HG03565 (cell line): ENCODE data around the gene PRKCH.

Source experiments
- ATAC-seq: cut with Tn5 transposase; IDR thresholded peaks from one replicate; pipeline ENCODE4 v1.9.1; 2021; ENCODE audit warnings: mild to moderate bottlenecking, moderate library complexity; ENCODE audit not compliant: unreplicated experiment

Gene PRKCH

DNA sequence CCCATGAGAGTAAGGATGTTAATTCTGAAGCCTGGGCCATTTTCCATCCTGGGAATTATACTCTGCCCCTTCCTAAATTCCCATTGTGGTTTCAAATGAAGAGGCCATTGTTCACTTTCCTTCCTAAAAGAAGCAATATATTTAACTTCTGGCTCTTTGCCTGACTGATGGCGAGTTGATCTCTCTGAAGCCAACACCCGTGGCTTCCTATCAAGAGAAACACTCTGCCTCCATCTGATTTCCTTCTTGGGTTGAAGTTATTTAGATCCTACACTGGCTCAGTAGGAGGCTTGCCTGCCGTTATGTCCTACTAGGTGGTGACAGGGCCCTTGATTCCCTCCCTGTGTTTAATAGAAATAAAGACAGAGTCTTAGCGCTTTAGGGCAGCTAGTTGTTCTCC is 97.4 kb downstream of the PRKCH start:
- no peak for ATAC-seq

DNA sequence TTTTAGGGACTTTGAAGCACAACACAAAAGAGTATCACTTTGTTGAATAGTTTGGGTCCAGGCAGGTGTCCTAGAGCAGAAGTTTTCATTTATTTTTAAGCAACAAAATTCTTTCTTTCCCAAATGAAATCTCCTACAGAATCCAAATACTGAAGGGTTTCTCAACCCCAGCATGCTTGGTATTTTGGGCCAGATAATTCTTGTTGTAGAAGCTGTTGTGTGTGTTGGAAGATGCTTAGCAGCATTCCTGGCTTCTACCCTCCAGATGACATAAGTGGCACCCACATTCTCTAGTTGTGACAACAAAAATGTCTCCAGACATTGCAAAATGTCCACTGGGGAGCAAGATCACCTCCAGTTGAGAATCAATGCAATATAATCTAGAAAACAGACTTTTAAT is 97.8 kb downstream of the PRKCH start:
- ATAC-seq = no peak

DNA sequence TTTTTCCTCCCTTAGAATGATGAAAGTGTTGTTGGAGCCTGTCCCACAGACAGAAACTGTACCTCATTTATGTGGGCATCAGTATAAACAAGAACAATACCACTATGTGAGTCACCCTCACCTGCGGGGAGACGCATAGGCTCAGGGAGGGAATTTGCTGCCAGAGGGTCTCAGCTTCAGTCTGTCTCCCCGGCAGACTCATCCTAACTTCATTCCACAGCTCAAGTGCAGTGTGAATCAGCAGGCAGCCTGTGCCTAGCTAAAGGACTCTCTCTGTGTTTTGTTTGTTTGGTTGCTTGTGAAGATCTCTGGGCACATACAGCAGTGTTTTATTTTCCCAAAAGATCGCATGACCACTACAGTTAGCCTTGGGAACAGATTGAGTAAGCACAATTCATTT is 98.9 kb downstream of the PRKCH start:
- ATAC-seq = no peak

- no peak for ATAC-seq
Measured at GRCh38 chr14:61421212-61421923, 100.0 kb downstream of the PRKCH start.

DNA sequence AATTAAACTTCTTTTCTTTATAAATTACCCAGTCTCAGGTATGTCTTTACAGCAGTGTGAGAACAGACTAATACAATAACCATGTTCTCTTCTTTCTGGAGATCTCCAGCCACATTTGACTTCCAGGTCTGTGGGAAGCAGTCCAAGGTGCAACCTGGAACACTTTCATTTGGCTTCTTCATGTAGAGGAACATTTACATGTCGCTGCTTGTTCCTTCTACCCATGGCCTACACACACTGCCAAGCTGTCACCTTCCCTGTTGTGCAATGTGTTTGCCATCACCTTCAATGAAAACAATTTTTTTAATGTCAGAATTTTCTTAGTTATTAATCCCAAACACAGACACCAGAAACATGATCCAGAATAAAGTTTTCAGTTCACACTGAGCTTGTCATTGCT is 104.7 kb downstream of the PRKCH start:
- ATAC-seq = no peak

DNA sequence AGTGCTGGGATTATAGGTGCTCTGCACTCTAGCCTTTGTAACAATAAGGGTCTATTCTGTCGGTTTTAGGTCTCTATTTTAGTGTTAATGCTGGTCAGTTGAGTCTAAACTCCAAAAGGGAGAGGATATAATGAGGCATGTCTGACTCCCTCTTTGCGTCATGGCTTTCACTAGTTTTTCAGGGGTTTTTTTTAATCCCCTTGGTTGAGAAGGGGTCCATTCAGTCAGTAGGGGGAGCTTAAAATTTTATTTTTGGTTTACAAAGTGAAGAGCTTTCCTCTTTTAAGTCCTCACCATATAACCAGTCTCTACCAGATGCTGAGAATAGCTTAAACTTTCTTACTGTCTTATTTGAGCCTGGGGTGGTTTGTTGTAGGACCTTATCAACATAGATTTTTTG is 106.9 kb downstream of the PRKCH start:
- no peak for ATAC-seq

DNA sequence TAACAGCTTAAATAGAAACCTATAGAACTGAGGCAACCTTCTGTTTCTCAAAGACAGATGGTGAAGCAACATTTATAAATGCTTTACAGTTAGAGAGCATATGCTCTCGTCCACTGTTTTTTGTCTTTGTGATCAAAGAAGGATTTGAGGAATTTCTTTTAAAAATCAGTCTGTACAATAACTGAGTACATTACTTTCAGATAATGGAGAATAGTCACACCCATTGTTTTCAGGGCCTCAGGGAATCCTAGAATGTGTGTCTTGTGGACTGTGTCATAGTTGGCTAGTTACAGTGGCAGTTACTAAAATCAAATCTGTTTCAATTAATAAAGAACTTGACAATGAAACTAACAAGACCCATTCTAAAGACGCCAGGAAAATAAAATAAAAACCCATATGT is 107.9 kb downstream of the PRKCH start:
- no peak for ATAC-seq

DNA sequence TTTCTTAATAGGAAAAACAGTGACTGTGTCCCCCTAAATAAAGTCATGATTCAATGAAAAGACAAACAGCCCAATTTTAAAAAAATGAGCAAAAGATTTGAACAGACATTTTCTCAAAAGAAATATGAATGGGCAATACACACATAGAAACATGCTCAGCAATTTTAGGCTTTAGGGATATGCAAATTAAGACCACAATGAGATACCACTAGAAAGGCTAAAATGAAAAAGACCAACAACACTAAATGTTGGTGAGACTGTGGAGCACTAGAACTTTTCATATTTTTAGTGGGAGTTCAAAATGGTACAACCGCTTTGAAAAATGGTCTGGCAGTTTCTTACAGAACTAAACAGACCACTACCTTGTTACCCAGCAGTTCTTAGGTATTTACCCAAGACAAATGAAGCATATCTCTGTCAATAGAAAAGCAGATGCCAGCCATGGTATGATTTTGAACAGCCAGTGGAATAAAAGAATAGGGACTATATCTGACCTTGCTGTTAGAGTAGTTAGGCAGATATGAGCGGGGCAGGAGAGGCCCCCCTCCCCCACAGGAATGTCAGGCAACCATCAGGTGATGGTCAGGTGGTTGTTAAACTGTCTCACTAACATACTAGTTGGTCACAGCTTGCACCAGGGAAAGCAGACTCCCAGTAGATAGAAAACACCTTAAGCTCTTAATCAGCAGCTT is 108.8 kb downstream of the PRKCH start:
- no peak for ATAC-seq

- ATAC-seq = no peak
Measured at GRCh38 chr14:61433169-61433568, 111.8 kb downstream of the PRKCH start.

DNA sequence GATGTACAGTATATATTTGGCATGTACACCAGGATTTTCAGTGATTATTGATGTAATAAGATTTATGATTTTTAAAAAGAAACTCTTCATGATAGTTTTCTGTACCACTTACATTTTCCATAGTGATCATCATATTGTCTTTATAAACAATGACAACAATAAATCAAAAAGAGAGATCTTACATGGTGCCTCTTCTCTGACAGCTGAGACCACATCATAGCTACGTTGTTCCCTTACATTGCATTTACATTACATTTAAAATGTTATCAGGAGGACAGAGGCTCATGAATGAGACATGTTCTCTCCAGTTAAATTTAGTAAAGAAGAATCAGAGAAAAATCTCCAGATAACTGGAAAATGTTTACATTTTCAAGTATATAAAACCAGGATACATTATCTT is 112.4 kb downstream of the PRKCH start:
- ATAC-seq = no peak

GRCh38 chr14:61434311-61434710 is 112.9 kb downstream of the PRKCH start:
- ATAC-seq = no peak

DNA sequence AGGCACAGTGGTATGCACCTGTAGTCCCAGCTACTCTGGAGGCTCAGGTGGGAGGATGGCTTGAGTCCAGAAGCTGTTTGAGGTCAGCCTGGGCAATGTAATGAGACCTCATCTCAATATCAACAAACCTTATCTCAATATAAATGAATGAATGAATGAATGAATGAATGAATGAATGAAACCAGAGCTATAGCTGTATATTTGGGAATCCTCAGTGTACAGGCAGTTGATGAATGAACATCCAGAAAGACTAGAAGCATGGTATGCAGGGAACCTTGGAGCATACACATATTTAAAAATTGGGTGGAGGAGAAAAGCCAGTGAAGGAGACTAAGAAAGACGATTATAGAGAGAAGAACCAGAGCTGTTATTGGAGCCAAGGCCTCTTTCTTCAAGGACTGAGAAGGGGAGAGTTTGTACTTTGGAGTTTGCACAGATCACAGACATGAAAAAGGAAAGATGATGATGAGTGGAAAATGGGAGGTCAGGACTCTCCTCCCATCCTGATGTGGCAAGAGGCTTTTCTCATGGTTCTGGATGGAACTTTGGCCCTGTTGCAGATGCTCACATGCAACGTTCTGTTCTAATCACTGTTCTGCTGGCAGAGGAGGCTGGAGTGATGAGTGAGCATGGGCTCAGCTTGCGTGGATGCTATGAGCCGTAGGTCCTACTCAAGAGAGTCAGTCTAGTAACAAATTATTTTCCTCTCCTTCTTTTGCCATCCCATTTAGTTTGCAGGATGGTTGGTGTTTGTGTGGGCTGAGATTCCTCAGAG is 114.4 kb downstream of the PRKCH start:
- no peak for ATAC-seq

DNA sequence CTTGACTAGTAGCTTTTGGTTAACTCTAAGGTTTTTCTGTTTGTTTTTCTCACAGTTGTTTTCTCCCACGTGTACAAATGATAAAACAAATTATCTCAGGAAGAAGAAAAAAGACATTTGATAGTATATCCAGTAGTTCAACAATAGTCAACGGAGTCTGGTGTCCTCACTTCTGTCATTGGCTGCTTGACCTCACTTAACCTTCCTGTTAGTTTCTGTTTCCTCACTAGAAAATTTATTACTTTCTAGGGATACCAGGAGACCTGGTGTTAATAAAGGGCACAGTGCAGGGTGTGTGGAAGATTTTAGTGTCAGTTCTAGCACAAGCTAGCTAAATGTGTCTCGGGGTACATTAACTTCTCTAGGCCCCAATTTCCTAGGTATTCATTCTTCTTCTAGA is 116.0 kb downstream of the PRKCH start:
- ATAC-seq = no peak

DNA sequence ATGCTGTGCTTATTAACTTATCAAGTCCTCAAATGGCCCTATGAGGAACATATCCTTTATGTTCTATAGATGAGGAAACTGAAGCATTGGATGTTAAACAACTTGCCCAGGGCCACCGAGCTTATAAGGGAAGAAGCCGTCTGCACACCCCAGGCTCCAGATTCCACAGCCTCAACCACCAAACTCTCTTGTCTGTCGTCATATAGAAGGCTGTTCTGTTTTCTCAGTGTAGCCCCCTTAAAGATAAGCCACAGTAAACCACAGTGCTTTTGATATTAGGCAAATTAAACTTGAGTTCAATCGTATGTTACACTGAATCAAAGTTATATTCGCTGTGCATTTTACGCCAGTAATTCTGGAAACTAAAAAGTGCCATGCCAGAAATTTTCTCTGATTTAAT is 116.7 kb downstream of the PRKCH start:
- ATAC-seq = no peak

DNA sequence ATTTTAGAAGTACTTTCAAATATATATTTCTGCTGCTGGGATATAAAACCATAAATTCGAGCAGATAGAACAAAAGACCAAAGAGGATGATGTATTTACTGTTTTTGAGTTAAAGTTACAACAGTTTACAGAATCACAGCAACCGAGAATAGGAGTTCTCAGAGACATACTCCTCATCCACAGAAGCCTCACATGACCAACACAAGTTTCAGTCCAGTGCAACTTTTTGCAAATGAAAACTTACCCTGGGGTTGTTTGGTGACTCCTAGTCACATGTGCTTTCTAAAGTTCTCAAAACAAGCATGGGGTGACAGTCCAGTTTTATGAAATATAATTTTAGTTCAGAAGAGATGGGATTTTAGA is 117.1 kb downstream of the PRKCH start:
- peak; percentile 57 for ATAC-seq

- ATAC-seq = peak; percentile 42
Measured at GRCh38 chr14:61438860-61439765, 117.7 kb downstream of the PRKCH start.

DNA sequence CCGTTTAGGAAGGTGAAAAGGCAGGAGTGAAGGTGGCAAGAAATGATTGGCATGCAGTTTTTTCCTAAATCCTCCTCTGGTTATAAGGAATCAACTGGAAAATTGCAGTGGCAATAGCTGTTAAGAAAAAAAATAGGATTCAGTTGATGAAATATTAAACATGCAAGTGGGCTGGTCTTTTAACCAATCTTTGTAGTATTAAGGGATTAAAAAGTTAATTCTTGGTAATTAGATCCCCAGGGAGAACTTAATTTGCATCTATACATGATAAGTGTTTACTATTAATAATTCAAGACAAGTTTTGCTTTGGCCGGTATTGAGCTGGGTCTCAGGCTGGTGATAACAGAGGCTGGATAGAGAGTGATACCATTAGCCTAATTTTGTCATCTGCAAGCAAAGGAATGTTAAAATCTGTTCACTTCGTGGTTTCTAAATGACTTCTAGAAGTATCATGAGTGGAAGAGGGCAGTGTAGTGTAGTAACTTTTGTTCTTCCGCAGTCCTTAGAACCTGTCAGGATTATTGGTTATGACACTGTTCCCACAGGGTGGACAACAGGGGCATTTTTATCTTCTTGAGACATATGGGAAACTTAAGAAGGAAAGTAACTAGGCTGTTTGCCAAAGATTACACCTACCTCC is 118.5 kb downstream of the PRKCH start:
- no peak for ATAC-seq

DNA sequence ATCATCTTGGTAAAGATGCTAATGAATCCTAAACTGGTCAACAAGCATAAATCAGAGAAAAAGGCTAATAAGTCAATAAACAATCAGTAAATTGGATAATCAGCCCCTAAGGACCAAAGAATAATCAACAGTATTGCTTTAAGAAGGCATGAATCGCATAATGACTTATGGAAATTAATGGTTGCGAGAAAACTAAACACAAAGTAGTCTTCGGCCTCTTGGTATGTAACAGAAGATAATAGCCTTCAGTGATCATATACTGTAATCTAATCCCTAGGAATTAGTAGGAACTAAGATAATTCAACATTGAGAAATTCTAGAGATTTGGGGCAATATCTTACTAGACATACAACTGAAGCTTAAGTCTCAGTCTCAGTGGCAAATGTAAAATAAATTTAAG is 122.1 kb downstream of the PRKCH start:
- ATAC-seq = no peak

DNA sequence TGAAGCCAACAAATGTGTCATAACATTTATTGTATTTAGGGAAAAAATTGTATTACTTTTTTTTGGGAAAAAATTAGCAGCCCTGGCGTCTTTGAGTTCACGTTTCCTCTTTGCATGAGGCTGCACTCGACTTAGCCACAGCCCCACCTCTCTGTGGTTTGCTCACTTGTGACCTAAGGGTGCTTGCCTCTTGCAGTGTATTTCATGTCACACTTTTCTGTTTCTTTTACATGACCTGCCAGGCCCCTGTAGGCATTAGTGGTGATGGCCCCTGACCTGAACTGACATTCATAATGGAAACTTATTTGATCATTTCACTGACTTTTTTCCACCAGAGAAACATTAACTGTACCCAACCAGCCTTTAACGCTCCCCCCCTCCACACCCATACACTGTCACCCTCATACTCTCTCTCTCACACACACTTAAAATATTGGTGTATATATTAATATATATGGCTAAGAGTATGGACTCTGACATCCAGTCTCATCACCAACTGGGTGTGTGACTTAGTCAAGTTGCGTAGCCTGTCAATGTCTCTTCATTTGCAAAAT is 122.9 kb downstream of the PRKCH start:
- ATAC-seq = peak; percentile 93

GRCh38 chr14:61451491-61451890 is 130.1 kb downstream of the PRKCH start:
- ATAC-seq = no peak
